GM13977 (cell line): ENCODE data around the gene ZFYVE21.
A peak's percentile ranks its signal among the peaks of the same experiment; 100 is the strongest.

Experiments
- DNase-seq: peaks from one replicate; pipeline ENCODE4 v3.0.0; 2012; ENCODE audit warnings: low spot score
- in situ Hi-C: fragments of 300-500 bp; cut with MboI; formaldehyde crosslinking; loops from one replicate; pipeline ENCODE4 v1.12.0; 2022; ENCODE audit warnings: low sequenced_read_pairs, low pct_unique_long_range_greater_than_20kb, mixed read lengths, inconsistent platforms; ENCODE audit not compliant: unreplicated experiment
- TF ChIP-seq, protein P1 (sequence below): IDR thresholded peaks from 2 replicates; pipeline ENCODE4 v1.5.1; 2012; ENCODE audit warnings: mild to moderate bottlenecking, control low read depth; ENCODE audit not compliant: insufficient read depth; ENCODE audit errors: extremely low read depth, missing control alignments

The ZFYVE21 gene

DNA sequence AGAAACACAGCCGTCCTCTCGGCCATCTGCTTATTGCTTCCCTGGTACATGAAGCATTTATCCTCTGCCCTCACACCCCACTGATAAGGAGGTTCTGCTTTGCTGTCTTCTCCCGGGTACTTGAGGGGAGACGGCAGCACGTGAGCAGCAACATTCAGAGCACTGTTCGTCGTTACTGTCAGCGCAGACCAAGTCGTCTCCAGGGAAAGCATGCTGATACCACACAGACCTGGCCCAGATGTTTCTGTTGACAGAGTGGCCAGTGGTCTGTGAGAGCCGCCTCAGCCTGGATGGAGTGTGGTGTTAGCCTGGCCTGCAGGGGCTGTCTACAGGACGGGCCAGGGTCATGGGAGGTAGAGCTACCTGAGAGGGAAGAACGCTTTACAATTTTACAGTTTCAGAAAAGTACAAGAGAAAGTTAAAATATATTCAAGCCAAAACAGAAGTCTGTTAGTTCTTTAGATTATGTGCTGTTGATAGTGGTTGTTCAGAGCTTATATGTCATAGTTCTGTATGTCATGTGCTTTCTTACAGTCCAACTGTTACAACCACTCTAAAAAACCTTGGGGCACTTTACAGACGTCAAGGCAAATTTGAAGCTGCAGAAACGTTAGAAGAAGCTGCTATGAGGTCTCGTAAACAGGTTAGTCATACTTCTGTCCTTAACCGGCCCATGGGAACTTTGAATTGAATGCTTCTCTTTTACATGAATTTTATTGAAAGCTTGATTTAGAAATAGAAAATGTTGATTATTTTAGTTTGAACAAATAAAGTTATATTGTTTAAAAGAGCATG, 38.5 kb upstream of the ZFYVE21 start:
- in situ Hi-C loops: no loop called here
- TF ChIP-seq, protein P1, sequence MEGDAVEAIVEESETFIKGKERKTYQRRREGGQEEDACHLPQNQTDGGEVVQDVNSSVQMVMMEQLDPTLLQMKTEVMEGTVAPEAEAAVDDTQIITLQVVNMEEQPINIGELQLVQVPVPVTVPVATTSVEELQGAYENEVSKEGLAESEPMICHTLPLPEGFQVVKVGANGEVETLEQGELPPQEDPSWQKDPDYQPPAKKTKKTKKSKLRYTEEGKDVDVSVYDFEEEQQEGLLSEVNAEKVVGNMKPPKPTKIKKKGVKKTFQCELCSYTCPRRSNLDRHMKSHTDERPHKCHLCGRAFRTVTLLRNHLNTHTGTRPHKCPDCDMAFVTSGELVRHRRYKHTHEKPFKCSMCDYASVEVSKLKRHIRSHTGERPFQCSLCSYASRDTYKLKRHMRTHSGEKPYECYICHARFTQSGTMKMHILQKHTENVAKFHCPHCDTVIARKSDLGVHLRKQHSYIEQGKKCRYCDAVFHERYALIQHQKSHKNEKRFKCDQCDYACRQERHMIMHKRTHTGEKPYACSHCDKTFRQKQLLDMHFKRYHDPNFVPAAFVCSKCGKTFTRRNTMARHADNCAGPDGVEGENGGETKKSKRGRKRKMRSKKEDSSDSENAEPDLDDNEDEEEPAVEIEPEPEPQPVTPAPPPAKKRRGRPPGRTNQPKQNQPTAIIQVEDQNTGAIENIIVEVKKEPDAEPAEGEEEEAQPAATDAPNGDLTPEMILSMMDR: no peak
- no peak for DNase-seq

DNA sequence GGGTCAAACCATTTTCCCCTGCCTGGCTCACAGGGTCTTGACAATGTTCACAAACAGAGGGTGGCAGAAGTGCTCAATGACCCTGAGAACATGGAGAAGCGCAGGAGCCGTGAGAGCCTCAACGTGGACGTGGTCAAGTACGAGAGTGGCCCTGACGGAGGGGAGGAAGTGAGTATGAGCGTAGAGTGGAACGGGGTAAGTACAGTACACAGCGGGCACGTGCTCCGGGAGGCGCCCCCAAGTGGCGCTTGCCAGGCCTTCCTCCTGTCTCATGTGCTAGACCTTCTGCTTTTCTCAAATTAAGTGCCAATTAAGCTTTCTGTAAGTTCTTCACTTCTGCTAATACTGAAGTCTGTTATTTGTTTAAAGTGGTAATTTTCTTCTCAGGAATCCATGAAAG, 36.3 kb upstream of the ZFYVE21 start:
- DNase-seq: peak; percentile 80
- in situ Hi-C loops: no loop called here
- TF ChIP-seq, protein P1: peak; percentile 78

DNA sequence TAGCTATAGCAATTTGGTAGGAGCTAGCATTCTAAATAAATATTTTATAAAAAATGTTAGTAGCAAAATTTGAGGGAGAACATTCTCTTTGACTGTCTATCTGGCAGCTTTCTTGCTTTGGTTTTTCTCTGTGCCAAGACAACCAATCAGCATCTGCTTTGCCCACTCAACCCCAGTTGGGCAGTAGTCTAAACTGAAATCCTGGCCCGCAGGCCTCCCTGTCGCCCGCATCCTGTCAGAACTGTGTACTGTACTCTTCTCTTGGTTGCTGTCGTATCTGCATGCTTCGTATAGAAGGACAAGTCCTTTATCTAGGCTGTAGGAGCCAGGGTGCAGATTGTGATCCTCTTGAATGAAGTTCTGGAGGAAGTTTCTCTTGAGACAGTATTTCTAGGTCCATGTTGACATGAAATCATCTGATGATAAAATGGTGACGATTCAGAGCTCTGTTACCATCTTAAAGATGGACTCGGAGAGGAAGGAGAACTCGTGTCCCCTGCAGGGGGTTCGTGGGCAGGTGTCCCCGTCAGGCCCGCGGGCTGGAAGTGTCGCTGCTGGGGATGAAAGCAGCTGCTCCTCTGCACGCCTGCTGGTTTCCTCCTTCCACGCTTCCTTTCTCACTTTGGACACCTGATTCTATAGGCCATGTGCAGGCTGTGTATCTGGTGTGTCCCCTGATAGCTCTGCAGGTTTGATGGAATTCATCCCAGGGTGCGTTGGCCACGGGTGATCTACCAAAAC, 34.9 kb upstream of the ZFYVE21 start:
- in situ Hi-C loops: no loop called here
- TF ChIP-seq, protein P1: no peak
- no peak for DNase-seq

DNA sequence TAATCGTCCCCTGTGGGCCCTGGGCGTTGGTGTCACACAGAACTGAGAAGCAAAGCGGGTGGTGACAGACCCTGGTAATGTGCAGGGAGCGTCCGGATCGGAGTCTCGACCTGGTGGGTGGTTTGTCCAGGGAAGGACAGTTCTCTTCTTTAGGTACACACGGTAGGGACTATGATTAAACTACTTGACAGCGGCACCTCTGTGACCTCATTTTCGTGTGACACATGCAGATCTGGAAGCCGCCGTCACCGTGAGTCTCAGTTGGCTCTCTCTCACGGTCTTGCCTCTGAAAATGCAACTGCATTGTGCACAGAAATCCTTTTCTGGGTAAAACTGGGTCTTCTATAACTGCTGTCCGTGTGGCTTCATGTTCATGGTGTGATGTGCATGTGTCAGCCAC, 32.5 kb upstream of the ZFYVE21 start:
- TF ChIP-seq, protein P1: no peak
- no peak for DNase-seq
- in situ Hi-C loops: no loop called here

DNA sequence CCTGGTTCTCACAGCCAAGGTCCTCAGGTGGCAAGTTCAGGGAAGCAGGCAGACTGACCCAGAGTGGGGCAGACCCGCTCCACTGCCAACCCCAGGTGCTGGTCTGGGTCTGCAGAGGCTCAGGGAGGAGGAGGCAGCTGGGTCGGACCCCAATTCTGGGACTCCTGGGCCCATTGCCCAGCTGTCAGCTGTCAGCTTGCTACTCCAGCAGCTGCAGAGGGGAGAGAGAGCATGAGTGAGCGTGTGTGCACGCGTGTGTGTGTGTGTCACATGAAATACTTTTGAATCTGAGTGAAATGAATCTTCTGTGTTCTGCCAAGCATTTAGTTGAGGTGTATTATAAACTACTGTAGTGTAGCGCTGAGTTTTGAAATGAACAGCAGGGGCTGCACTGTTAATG, 31.1 kb upstream of the ZFYVE21 start:
- TF ChIP-seq, protein P1: no peak
- no peak for DNase-seq
- in situ Hi-C loops: no loop called here

DNA sequence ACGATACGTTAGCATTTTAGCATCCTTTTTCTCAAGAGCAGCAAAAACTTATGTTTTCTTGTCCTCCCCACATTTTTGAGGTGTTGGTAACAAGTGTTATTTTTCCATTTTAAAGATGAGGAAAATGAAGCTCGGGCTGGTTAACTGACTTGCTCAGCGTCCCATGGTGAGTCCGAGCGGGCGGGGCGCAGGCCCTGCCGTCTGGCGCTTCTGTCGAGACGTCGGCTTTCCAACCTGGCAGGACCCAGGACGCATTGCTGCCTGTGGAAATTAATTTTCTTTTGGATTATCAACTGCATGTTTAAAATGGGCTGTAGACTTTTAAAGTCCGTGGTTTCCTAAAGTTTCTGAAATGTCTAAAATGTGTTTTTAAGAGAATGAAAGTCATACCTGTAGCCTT, 30.7 kb upstream of the ZFYVE21 start:
- in situ Hi-C loops: no loop called here
- TF ChIP-seq, protein P1: no peak
- no peak for DNase-seq
